Activated T-helper 1 cell treated with anti-CD3 and anti-CD28 coated beads, Interleukin-12 subunit alpha, Interleukin-12 subunit beta, Interleukin-2, Interleukin-4 antibody, amounts not matched to agents 30 ng/mL and 10 ng/mL and 1 ng/mL, durations not matched to agents 14 hours and 24 hours and 36 hours (primary cell): ENCODE results near the gene DDX55. TPM values are rescaled to one million over a fixed set of nuclear protein-coding genes. Genes with fewer than 3 reads are reported as not detected.

Experiments used
- DNase-seq: peaks from one replicate; pipeline ENCODE4 v3.0.0; 2021; ENCODE audit warnings: low spot score
- H3K27ac Mint-ChIP-seq: one replicate; pipeline ENCODE4 v1.8.0; 2021; ENCODE audit warnings: mild to moderate bottlenecking, mixed read lengths
- H3K27me3 Mint-ChIP-seq: one replicate; pipeline ENCODE4 v1.8.0; 2022; ENCODE audit warnings: mild to moderate bottlenecking, moderate library complexity, mixed read lengths; ENCODE audit not compliant: insufficient read depth
- H3K36me3 Mint-ChIP-seq: one replicate; pipeline ENCODE4 v1.8.0; 2021; ENCODE audit warnings: low read depth, mixed read lengths
- H3K4me1 Mint-ChIP-seq: one replicate; pipeline ENCODE4 v1.8.0; 2021; ENCODE audit warnings: low read depth, mixed read lengths
- H3K4me3 Mint-ChIP-seq: one replicate; pipeline ENCODE4 v1.8.0; 2021; ENCODE audit warnings: mild to moderate bottlenecking, moderate library complexity, mixed read lengths
- H3K9me3 Mint-ChIP-seq: one replicate; pipeline ENCODE4 v1.8.0; 2021; ENCODE audit warnings: mixed read lengths
- intact Hi-C: fragments of 100-400 bp; cut with micrococcal nuclease; formaldehyde crosslinking; loops from one replicate; pipeline ENCODE4 v1.15.1; 2024
- total RNA-seq: library from RNA; stranded (reverse); gene quantifications from 2 replicates; pipeline ENCODE4 v1.2.3, GENCODE V29; 2022

Gene DDX55
- total RNA-seq, 1 donor from 2014 or later, result 72.3 TPM

DNA sequence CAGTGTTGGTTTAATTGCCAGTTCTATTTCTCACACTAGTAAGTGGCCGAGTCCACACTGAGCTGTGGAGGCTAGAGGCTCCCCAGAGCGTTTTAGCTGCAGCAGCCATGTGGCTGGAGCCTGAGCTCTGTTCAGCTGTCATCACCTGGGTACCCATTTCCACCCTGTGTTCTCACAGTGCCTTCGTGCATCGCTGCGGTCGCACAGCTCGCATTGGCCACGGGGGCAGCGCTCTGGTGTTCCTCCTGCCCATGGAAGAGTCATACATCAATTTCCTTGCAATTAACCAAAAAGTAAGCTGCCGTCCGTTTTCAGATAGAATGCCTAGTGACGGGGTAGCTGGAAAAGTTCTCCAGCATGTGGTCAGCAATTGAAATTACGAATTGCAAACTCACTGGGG is 15.7 kb downstream of the DDX55 start:
- no peak overlapping the region for H3K27ac Mint-ChIP-seq
- no peak for DNase-seq
- no peak overlapping the region for H3K4me3 Mint-ChIP-seq
- H3K36me3 Mint-ChIP-seq, result peaks cover 58% of the 10 kb centered on the region
- peaks cover 6% of the 10 kb centered on the region for H3K4me1 Mint-ChIP-seq
- intact Hi-C loops, result no loop called here
- H3K27me3 Mint-ChIP-seq, result no peaks in the 10 kb centered on the region
- no peaks in the 10 kb centered on the region for H3K9me3 Mint-ChIP-seq

- Mint-ChIP-seq H3K27ac (no peak overlapping the region), H3K4me3 (no peak overlapping the region), H3K4me1 (peaks cover 6% of the 10 kb centered on the region), H3K36me3 (peaks cover 57% of the 10 kb centered on the region), H3K27me3 (no peaks in the 10 kb centered on the region), H3K9me3 (no peaks in the 10 kb centered on the region)
- intact Hi-C loops, result no loop called here
- no peak for DNase-seq
These were observed 19.2 kb downstream of the DDX55 start for GRCh38 chr12:123621101-123621500.

DNA sequence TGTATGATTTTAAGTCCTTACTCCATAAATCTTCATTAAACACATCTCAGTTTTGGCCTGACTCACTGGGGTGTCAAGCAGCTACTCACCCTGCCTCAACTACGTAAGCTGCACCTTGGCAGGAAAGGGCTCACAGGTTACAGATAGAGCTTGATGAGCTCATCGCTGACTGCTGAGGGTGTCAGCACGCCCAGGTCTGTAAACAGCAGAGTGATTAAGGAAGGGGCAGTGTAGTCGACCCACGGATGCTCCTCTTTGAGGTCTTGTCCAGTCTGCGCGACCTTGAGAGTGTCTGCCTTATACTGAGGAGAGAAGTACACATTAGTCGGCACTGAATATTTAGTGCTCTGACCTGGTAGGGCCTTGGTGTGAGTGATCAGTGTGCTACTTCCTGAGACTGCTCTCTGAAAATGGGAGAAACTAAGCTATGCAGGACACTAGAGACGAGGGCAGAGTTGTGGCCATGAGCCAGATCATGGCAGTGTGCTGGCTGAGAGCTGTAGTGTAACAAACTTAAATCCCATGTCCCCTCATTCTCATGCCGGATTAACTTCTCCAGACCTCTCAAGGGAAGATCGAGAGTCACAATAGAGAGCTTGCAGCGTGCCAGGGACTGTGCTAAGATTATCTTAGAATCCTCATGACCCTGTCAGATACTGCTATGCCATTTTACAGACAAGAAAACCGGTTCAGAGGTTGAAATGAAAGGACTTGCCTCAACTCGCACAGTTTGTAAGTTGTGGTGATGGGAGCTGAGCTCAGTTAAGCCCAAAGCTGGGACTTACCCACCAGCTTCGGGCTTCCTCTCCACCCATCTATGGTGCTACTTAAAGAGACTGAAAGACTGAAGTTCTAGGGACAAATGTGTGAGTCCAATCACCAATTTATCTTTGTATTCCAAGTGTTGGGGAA is 20.0 kb downstream of the DDX55 start:
- intact Hi-C loops, result no loop called here
- Mint-ChIP-seq H3K9me3 (no peaks in the 10 kb centered on the region), H3K36me3 (peaks cover 57% of the 10 kb centered on the region), H3K27ac (no peak overlapping the region), H3K27me3 (no peaks in the 10 kb centered on the region), H3K4me1 (peaks cover 6% of the 10 kb centered on the region), H3K4me3 (no peak overlapping the region)
- DNase-seq, result no peak

DNA sequence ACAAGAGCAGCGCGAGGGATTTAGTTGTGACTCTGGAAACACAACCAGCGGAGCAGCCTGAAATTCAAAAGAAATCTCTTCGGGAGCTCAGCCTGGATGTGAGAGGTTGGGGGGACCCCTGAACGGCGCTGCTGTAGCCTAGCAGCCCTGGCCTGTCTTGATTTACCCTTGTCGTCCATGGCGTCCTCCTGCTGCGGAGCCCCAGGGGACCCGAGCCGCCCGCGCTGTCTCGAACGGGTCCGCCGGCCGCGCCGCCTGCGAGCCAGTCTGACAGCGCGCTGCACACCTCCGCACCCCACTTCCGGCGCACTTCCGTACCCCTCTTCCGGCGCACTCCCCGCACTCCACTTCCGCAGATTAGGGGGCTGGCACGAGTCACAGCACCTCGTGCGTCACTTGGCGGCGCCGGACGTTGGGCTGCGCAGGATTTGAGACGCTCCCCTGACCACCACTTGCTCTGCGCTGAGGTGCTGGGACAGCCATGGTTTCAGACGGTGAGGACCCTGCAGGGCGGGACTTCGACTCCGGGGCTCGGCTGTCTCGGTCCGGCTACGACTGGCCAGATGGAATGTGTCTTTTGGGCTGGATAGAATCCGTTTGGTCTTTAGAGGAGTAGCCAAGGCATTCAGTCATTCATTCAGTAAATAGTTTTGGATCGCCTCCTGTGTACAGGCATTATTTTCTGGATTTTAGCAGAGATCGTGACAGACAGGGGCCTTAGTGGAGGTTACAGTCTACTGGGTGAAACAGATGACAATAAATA is 31.7 kb downstream of the DDX55 start, which contains the start of the genes EIF2B1 and GTF2H3:
TSS of gene EIF2B1 (minus strand) at position 308 of the 763 bp plus-strand sequence. CDS start at position 179, 129 bp downstream.
TSS of gene GTF2H3 (plus strand) at position 451 of the 763 bp plus-strand sequence. CDS start at position 482, 31 bp downstream.
- Mint-ChIP-seq H3K9me3 (no peaks in the 10 kb centered on the region), H3K4me3 (peak within 1 kb of the TSS; percentile 98), H3K27me3 (no peaks in the 10 kb centered on the region), H3K4me1 (peaks cover 35% of the 10 kb centered on the region), H3K27ac (peak within 1 kb of the TSS; percentile 97), H3K36me3 (peaks cover 27% of the 10 kb centered on the region)
- intact Hi-C loops, result loop anchor here (1.0 to 5.0 kb wide), 8 partner anchors 31 to 339 kb away; partner anchors contain the start of genes ATP6V0A2, CCDC92, DDX55 and DNAH10
- peak; percentile 96 for DNase-seq

DNA sequence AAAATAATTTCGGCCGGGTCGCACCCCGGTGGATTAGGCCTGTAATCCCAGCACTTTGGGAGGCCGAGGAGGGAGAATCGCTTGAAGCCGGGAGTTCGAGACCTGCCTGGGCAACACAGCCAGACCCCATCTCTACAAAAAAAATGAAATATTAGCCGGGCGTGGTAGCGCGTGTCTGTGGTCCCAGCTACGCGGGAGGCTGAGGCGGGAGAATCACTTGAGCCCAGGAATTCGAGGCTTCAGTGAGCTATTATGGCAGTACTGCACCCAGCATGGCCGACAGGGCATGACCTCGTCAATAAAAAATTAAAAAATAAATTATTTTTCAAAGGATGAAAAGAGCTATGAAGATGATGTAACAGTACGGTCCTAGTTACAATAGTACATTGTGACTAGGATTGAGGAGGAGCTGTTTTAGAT is 32.3 kb downstream of the DDX55 start:
- no peak for DNase-seq
- H3K4me1 Mint-ChIP-seq, result peaks cover 35% of the 10 kb centered on the region
- intact Hi-C loops, result loop anchor here (5.0 kb wide), 2 partner anchors 128 to 338 kb away; partner anchors contain the start of genes CCDC92, DNAH10 and ZNF664
- H3K27ac Mint-ChIP-seq, result peak overlapping the region; percentile 97
- no peaks in the 10 kb centered on the region for H3K9me3 Mint-ChIP-seq
- H3K36me3 Mint-ChIP-seq, result peaks cover 23% of the 10 kb centered on the region
- H3K4me3 Mint-ChIP-seq, result peak overlapping the region; percentile 98
- H3K27me3 Mint-ChIP-seq, result no peaks in the 10 kb centered on the region

GRCh38 chr12:123643911-123644310 is 42.0 kb downstream of the DDX55 start:
- Mint-ChIP-seq H3K4me3 (no peak overlapping the region), H3K36me3 (peaks cover 26% of the 10 kb centered on the region), H3K4me1 (no peaks in the 10 kb centered on the region), H3K27me3 (no peaks in the 10 kb centered on the region), H3K27ac (no peak overlapping the region), H3K9me3 (no peaks in the 10 kb centered on the region)
- no peak for DNase-seq
- intact Hi-C loops, result no loop called here

DNA sequence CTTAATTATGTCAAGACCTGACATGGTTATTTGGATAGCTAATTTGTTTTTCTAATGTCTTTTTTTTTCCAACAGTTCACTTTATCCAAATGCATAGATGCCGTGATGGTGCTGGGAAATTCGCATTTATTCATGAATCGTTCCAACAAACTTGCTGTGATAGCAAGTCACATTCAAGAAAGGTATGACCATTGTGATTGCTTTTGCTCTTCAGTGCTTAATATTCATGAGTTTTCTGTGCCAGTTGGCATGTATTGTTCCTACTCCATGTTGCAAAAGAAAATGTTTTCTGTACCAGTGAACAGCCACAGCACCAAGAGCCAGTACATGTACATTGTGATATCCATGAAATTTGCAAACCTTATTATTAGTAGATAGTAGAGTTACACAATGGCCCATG is 43.5 kb downstream of the DDX55 start:
- Mint-ChIP-seq H3K4me1 (no peaks in the 10 kb centered on the region), H3K9me3 (no peaks in the 10 kb centered on the region), H3K4me3 (no peak overlapping the region), H3K27me3 (no peaks in the 10 kb centered on the region), H3K36me3 (peaks cover 27% of the 10 kb centered on the region), H3K27ac (no peak overlapping the region)
- intact Hi-C loops, result no loop called here
- DNase-seq, result no peak

GRCh38 chr12:123645878-123646277 is 44.0 kb downstream of the DDX55 start:
- no peaks in the 10 kb centered on the region for H3K9me3 Mint-ChIP-seq
- H3K36me3 Mint-ChIP-seq, result peaks cover 28% of the 10 kb centered on the region
- no peaks in the 10 kb centered on the region for H3K27me3 Mint-ChIP-seq
- intact Hi-C loops, result no loop called here
- no peak overlapping the region for H3K4me3 Mint-ChIP-seq
- no peak for DNase-seq
- H3K4me1 Mint-ChIP-seq, result no peaks in the 10 kb centered on the region
- H3K27ac Mint-ChIP-seq, result no peak overlapping the region

DNA sequence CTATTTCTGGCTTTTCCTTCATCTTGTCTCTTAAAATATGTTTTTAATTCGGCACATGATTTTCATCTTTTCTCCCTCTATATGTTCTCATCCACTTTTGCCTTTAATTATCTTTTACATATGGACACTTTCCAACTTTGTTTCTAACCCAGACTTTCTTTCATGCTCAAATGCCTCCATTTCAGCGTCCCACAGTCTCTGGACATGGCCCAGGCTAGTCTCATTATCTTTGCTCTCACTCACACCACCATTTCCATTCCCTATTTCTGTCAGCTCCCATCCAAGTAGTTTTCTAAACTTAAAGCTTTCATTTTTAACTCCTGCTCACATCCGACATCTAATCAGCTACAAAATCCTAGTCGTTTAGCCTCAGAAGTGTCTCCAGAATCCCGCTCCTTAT is 46.5 kb downstream of the DDX55 start:
- H3K27me3 Mint-ChIP-seq, result no peaks in the 10 kb centered on the region
- no peaks in the 10 kb centered on the region for H3K9me3 Mint-ChIP-seq
- H3K27ac Mint-ChIP-seq, result peak overlapping the region; percentile 19
- H3K36me3 Mint-ChIP-seq, result peaks cover 27% of the 10 kb centered on the region
- DNase-seq, result no peak
- no peak overlapping the region for H3K4me3 Mint-ChIP-seq
- intact Hi-C loops, result no loop called here
- H3K4me1 Mint-ChIP-seq, result no peaks in the 10 kb centered on the region

GRCh38 chr12:123654129-123654701 is 52.3 kb downstream of the DDX55 start:
- DNase-seq, result no peak
- intact Hi-C loops, result no loop called here
- peaks cover 27% of the 10 kb centered on the region for H3K36me3 Mint-ChIP-seq
- no peak overlapping the region for H3K4me3 Mint-ChIP-seq
- no peak overlapping the region for H3K27ac Mint-ChIP-seq
- H3K4me1 Mint-ChIP-seq, result peaks cover 6% of the 10 kb centered on the region
- no peaks in the 10 kb centered on the region for H3K27me3 Mint-ChIP-seq
- H3K9me3 Mint-ChIP-seq, result no peaks in the 10 kb centered on the region

GRCh38 chr12:123655420-123655819 is 53.5 kb downstream of the DDX55 start:
- no peak overlapping the region for H3K27ac Mint-ChIP-seq
- H3K36me3 Mint-ChIP-seq, result peaks cover 32% of the 10 kb centered on the region
- intact Hi-C loops, result no loop called here
- no peaks in the 10 kb centered on the region for H3K9me3 Mint-ChIP-seq
- H3K27me3 Mint-ChIP-seq, result no peaks in the 10 kb centered on the region
- H3K4me1 Mint-ChIP-seq, result peaks cover 13% of the 10 kb centered on the region
- no peak for DNase-seq
- no peak overlapping the region for H3K4me3 Mint-ChIP-seq

DNA sequence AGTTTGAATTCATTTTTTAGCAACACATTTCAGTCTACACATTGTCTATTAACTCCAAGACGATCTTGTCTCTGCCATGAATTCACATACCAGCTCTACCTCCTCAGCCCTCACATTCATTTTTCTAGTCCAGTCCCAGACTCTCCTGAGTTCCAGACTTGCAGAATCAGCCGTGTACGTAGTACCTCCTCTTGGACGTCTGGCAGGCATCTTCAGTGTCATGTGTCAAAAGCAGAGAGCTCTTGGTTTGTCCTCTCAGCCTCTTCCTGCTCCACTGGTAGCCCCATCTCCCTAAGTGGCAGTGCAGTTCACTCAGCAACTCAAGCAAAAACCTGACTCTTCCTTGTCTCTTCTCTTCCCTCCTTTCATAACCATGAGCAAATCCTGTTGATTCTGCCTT is 54.5 kb downstream of the DDX55 start:
- no peak overlapping the region for H3K4me3 Mint-ChIP-seq
- peaks cover 13% of the 10 kb centered on the region for H3K4me1 Mint-ChIP-seq
- peaks cover 31% of the 10 kb centered on the region for H3K36me3 Mint-ChIP-seq

More for the DNA sequence above, 54.5 kb downstream of the DDX55 start:
- intact Hi-C loops, result no loop called here
- no peaks in the 10 kb centered on the region for H3K9me3 Mint-ChIP-seq
- H3K27me3 Mint-ChIP-seq, result no peaks in the 10 kb centered on the region
- no peak for DNase-seq
- H3K27ac Mint-ChIP-seq, result no peak overlapping the region
